Upper lobe of right lung (tissue), 1 donor: ENCODE data around the gene KIF1C. TPM values are rescaled to one million over a fixed set of nuclear protein-coding genes. Genes with fewer than 3 reads are reported as not detected.
"Not testable (repeated sequence)": the region's sequence is repeated elsewhere in the genome, so short reads cannot be mapped to it uniquely, and the experiment has no call there.

Experiments used
- ATAC-seq: fragments of 200-7000 bp; cut with Tn5 transposase; one replicate; pipeline ENCODE4 v1.9.1; 2020; ENCODE audit warnings: mild to moderate bottlenecking, moderate library complexity
- DNase-seq: peaks from one replicate; pipeline ENCODE4 v3.0.0-alpha.2; 2020
- H3K27ac ChIP-seq: fragments of 200-600 bp; one replicate; pipeline ENCODE4 v1.8.0; 2022
- H3K27me3 ChIP-seq: fragments of 200-600 bp; one replicate; pipeline ENCODE4 v1.8.0; 2022; ENCODE audit warnings: mild to moderate bottlenecking
- H3K36me3 ChIP-seq: fragments of 200-600 bp; one replicate; pipeline ENCODE4 v1.8.0; 2022
- H3K4me1 ChIP-seq: fragments of 200-600 bp; one replicate; pipeline ENCODE4 v1.8.0; 2022
- H3K4me3 ChIP-seq: fragments of 200-600 bp; one replicate; pipeline ENCODE4 v1.8.0; 2022; ENCODE audit warnings: mild to moderate bottlenecking
- H3K9me3 ChIP-seq: fragments of 200-600 bp; one replicate; pipeline ENCODE4 v1.8.0; 2022
- intact Hi-C: fragments of 100-400 bp; cut with DNase I; formaldehyde crosslinking; loops from one replicate; pipeline ENCODE4 v1.11.0; 2022
- microRNA-seq: library from miRNA; unstranded; fragments of <30 nt; microRNA quantifications from one replicate; pipeline ENCODE4 v1.2.0, GENCODE V29; 2020; ENCODE audit warnings: borderline microRNAs expressed
- total RNA-seq: library from RNA; stranded (reverse); fragmentation: NEBNext Ultra II Directional; extraction: Animal tissue kit (Norgen Biotek cat#: 25700); gene quantifications from one replicate; pipeline ENCODE4 v1.2.1, GENCODE V29; 2021
- TF ChIP-seq, protein P1 (sequence below): fragments of 200-600 bp; IDR thresholded peaks from one replicate; pipeline ENCODE4 v1.8.0; 2022; ENCODE audit warnings: antibody characterized with exemption
- donor health status: DM: no; HTN: yes; CAD: no; lungs with severe emphysema.

The KIF1C gene
- total RNA-seq, 1 donor from 2014 or later, result 254 TPM

DNA sequence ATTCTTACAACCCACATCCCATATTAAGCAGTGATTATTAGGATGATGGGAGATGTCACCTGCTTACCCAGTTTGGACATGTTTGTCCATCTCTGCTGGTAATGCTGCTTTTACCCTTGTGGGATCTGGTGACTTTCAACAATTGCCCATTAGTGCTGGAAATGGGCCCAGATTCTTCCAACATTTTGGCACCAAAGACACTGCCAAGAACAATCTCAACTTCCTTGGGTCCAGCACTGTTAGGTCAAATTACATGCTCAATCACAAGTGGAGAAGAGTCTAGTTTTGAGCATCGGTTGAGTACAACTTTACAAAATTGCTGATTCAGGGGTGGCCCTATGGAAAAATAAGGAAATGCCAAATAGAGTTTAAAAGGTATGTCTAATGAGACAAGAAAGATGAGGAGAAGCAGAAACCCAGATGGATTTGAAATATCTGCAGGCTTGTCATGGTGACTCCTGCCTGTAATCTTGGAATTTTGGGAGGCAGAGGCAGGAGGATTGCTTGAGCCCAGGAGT lies 67.5 kb downstream of the KIF1C start:
- TF ChIP-seq, protein P1, sequence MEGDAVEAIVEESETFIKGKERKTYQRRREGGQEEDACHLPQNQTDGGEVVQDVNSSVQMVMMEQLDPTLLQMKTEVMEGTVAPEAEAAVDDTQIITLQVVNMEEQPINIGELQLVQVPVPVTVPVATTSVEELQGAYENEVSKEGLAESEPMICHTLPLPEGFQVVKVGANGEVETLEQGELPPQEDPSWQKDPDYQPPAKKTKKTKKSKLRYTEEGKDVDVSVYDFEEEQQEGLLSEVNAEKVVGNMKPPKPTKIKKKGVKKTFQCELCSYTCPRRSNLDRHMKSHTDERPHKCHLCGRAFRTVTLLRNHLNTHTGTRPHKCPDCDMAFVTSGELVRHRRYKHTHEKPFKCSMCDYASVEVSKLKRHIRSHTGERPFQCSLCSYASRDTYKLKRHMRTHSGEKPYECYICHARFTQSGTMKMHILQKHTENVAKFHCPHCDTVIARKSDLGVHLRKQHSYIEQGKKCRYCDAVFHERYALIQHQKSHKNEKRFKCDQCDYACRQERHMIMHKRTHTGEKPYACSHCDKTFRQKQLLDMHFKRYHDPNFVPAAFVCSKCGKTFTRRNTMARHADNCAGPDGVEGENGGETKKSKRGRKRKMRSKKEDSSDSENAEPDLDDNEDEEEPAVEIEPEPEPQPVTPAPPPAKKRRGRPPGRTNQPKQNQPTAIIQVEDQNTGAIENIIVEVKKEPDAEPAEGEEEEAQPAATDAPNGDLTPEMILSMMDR, result no peak
- no peak for ATAC-seq
- intact Hi-C loops, result loop anchor here (10.0 kb wide), 2 partner anchors 80 to 160 kb away; partner anchors contain the start of genes CAMTA2 and CHRNE

DNA sequence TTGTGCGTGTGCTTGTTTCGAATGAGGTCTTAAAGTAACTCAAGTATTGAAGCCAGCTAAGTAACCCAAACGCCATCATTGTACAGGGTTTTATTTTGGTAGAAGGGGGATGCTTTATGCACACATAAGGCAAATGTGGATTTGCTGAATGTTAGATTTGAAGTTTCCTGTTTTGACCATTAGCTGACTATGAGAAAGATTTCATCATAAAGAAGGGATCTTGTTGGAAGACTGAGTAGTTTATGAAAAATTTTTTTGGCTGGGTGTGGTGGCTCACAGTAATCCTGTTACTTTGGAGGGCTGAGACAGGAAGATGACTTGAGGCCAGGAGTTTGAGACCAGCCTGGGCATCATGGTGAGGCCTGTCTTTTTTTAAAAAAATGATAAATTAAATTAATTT lies 70.5 kb downstream of the KIF1C start:
- intact Hi-C loops, result loop anchor here (10.0 kb wide), 2 partner anchors 83 to 163 kb away; partner anchors contain the start of genes CAMTA2 and CHRNE
- H3K36me3 ChIP-seq, result no peaks in the 10 kb centered on the region

More for the DNA sequence above, 67.5 kb downstream of the KIF1C start:
- Histone ChIP-seq H3K9me3 (no peaks in the 10 kb centered on the region), H3K27ac (no peak overlapping the region), H3K36me3 (no peaks in the 10 kb centered on the region), H3K4me3 (no peak overlapping the region), H3K4me1 (no peaks in the 10 kb centered on the region), H3K27me3 (no peaks in the 10 kb centered on the region)
- no peak for DNase-seq

DNA sequence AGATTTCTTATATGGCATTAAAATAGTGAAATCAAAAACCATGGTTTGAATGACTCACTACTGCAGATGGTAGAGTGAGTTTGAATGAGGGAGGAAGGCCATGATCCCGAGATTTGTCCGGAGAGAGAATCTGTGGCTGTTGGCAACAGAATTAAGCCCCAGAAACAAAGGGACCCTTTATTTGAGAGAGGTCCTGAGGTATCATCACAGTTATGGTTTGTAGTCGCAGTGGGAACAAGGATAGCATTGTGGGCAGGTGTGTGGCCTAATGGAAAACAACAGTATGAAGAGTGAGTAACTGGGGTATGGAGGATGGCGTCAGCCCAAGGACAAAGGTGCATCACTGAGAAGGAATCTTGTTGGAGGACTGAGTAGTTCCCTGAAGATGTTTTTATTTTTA lies 72.0 kb downstream of the KIF1C start:
- TF ChIP-seq, protein P1, result no peak
- Histone ChIP-seq H3K27me3 (no peaks in the 10 kb centered on the region), H3K4me3 (no peak overlapping the region), H3K4me1 (no peaks in the 10 kb centered on the region), H3K36me3 (no peaks in the 10 kb centered on the region), H3K9me3 (no peaks in the 10 kb centered on the region), H3K27ac (no peak overlapping the region)
- no peak for ATAC-seq
- intact Hi-C loops, result loop anchor here (10.0 kb wide), 2 partner anchors 85 to 165 kb away; partner anchors contain the start of genes CAMTA2 and CHRNE
- no peak for DNase-seq

More for the DNA sequence above, 70.5 kb downstream of the KIF1C start:
- H3K9me3 ChIP-seq, result no peaks in the 10 kb centered on the region
- no peaks in the 10 kb centered on the region for H3K4me1 ChIP-seq
- no peak overlapping the region for H3K4me3 ChIP-seq
- no peak overlapping the region for H3K27ac ChIP-seq
- ATAC-seq (no peak), DNase-seq (no peak)
- TF ChIP-seq, protein P1, result no peak
- H3K27me3 ChIP-seq, result no peaks in the 10 kb centered on the region

DNA sequence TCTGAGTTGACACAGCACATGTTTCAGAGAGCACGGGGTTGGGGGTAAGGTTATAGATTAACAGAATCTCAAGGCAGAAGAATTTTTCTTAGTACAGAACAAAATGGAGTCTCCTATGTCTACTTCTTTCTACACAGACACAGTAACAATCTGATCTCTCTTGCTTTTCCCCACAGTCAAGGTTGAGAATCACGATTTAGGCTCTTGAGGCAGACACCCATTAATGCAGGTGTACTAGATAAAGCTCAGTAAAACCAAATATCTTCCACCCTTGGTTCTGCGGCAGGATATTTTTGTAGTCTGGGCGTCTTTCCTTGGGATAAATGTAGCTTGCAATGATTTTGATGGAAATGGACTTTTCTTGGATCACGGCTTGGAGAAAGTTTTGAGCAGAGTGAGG lies 77.7 kb downstream of the KIF1C start:
- H3K27me3 ChIP-seq, result not testable (repeated sequence)

DNA sequence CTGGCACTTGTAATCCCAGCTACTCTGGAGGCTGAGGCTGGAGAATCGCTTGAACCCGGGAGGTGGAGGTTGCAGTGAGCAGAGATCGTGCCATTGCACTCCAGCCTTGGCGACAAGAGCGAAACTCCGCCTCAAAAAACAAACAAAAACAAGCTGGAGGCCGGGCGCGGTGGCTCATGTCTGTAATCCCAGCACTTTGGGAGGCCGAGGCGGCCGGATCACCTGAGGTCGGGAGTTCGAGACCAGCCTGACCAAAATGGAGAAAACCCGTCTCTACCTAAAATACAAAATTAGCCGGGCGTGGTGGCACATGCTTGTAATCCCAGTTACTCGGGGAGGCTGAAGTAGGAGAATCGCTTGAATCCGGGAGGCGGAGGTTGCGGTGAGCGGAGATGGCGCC lies 79.5 kb downstream of the KIF1C start:
- ATAC-seq, intact Hi-C loops, DNase-seq, H3K27me3 ChIP-seq, H3K9me3 ChIP-seq, H3K4me1 ChIP-seq, H3K27ac ChIP-seq, H3K36me3 ChIP-seq: not testable (repeated sequence)
- H3K4me3 ChIP-seq, result peak overlapping the region; percentile 79

More for the DNA sequence above, 77.7 kb downstream of the KIF1C start:
- intact Hi-C loops, H3K4me1 ChIP-seq, H3K4me3 ChIP-seq, H3K9me3 ChIP-seq, H3K36me3 ChIP-seq, DNase-seq, H3K27ac ChIP-seq, ATAC-seq: not testable (repeated sequence)

DNA sequence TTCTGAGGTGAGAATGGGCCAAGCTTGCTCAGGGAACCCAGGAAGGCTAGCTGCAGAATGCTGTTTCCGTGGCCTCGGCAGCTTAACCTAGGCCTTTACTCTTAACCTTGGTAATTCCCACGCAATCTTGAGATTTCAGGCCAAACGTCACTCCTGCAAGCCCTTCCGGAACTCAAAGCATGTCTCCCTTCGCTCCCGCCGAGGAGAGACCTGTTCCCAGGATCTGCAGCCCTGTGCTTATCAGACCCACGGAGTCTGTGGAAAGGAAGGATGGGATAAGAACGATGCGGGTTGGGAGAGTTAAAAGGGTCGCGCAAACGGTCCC lies 80.0 kb downstream of the KIF1C start:
- Histone ChIP-seq H3K36me3 (no peaks in the 10 kb centered on the region), H3K4me1 (peaks cover 9% of the 10 kb centered on the region), H3K9me3 (no peaks in the 10 kb centered on the region), H3K27ac (peak overlapping the region; percentile 84), H3K27me3 (no peaks in the 10 kb centered on the region), H3K4me3 (peak overlapping the region; percentile 79)
- peak; percentile 15 for ATAC-seq
- DNase-seq, result no peak
- intact Hi-C loops, result no loop called here
- TF ChIP-seq, protein P1, result no peak

Small RNA genes lying within 50 kb of the gene (microRNA-seq; reads per million reads assigned to microRNA genes)
- gene MIR6864 (not detected), gene MIR6865 (not detected)

Other genes with a start within 250 kb of the KIF1C start
- gene TM4SF5, start 226.1 kb upstream of the KIF1C start, total RNA-seq, result not detected
- gene VMO1, start 211.6 kb upstream of the KIF1C start, total RNA-seq, result 5.6 TPM
- gene GLTPD2, start 209.0 kb upstream of the KIF1C start, total RNA-seq, result not detected
- 91.0 TPM for gene PSMB6, start 201.8 kb upstream of the KIF1C start, total RNA-seq
- gene PLD2, start 190.8 kb upstream of the KIF1C start, total RNA-seq, result 33.4 TPM
- gene MINK1, start 164.6 kb upstream of the KIF1C start, total RNA-seq, result 121 TPM
- gene C17orf107, start 98.4 kb upstream of the KIF1C start, total RNA-seq, result 2.7 TPM
- gene CHRNE, start 94.9 kb upstream of the KIF1C start, total RNA-seq, result 0.98 TPM
- 0.55 TPM for gene GP1BA, start 65.7 kb upstream of the KIF1C start, total RNA-seq
- gene SLC25A11, start 57.9 kb upstream of the KIF1C start, total RNA-seq, result 55.0 TPM
- gene RNF167, start 57.7 kb upstream of the KIF1C start, total RNA-seq, result 92.9 TPM
- 457 TPM for gene PFN1, start 49.4 kb upstream of the KIF1C start, total RNA-seq
- gene ENO3, start 46.8 kb upstream of the KIF1C start, total RNA-seq, result 8.6 TPM
- gene SPAG7, start 30.1 kb upstream of the KIF1C start, total RNA-seq, result 64.8 TPM
- 55.8 TPM for gene CAMTA2, start 10.3 kb upstream of the KIF1C start, total RNA-seq
- gene INCA1, start 428 bp upstream of the KIF1C start, total RNA-seq, result 4.5 TPM
- 0.26 TPM for gene SLC52A1, start 37.5 kb downstream of the KIF1C start, total RNA-seq
- 6.7 TPM for gene ZFP3, start 80.5 kb downstream of the KIF1C start, total RNA-seq
- 8.0 TPM for gene ZNF232, start 113.9 kb downstream of the KIF1C start, total RNA-seq
- gene USP6, start 118.1 kb downstream of the KIF1C start, total RNA-seq, result 0.14 TPM
- 7.1 TPM for gene ZNF594, start 193.9 kb downstream of the KIF1C start, total RNA-seq
- gene SCIMP, start 236.9 kb downstream of the KIF1C start, total RNA-seq, result 24.8 TPM